ENCODE measurements around the gene HIKESHI.
"Not testable (repeated sequence)": the region's sequence is repeated elsewhere in the genome, so short reads cannot be mapped to it uniquely, and the experiment has no call there.

Gene HIKESHI, protein sequence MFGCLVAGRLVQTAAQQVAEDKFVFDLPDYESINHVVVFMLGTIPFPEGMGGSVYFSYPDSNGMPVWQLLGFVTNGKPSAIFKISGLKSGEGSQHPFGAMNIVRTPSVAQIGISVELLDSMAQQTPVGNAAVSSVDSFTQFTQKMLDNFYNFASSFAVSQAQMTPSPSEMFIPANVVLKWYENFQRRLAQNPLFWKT

DNA sequence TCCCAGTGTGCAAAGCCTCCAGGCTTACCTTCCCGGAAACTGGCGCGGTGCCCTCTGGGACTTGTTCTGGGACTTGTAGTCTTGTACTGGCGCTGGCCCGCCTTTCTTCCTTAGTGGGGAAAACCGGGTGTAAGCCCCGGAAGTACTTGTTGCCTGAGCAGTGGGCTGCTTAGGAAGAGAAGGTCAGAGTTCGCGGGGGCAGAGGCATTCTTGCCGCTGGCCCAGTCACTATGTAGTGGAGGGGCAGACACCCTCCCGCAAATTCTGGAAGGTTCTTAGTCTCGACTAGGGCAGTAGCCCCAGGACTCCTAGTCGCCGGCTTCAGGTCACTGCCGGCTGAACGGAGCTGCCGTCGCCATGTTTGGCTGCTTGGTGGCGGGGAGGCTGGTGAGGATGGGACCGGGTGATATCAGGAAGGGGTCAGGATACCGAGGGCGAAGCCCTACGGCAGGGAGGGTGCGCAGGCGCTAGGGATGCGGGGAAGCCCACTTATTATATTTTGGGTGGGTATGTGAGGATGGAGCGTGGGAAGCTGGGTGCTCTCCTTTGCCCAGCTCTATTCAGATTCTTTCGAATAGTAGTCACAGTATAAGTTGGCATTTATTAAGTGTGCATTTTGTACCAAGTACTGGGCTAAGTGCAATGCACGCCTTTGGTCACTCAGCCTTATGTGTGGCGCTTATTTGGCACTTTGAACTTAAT, at the start of gene HIKESHI:
HIKESHI (plus strand) TSS at position 149 of the 702 bp plus-strand sequence; CDS start at position 358, 209 bp downstream.
- DNase-seq = peak; percentile 99

GRCh38 chr11:86255896-86256295, 46.1 kb upstream of the HIKESHI start:
- no peak for DNase-seq

DNA sequence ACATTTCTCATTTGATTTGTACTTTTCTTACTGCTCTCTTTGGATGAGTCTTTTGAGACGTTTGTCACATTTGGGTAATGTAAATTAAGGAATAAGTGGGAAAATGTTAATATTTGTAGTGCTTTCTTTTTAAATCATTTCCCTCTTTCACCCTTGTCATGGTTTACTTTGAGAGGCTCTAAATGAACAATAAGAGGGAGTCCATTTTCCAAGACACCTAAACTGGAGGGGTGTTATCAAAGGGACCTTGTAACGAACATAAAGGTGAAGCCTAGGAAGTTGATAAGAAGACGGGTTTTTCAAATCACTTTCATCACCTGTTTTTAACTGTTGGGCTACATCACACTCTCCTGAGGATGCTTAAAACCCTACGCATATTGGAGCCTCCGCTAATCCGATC, 45.4 kb upstream of the HIKESHI start:
- DNase-seq = no peak

GRCh38 chr11:86257446-86257845, 44.6 kb upstream of the HIKESHI start:
- DNase-seq = no peak

DNA sequence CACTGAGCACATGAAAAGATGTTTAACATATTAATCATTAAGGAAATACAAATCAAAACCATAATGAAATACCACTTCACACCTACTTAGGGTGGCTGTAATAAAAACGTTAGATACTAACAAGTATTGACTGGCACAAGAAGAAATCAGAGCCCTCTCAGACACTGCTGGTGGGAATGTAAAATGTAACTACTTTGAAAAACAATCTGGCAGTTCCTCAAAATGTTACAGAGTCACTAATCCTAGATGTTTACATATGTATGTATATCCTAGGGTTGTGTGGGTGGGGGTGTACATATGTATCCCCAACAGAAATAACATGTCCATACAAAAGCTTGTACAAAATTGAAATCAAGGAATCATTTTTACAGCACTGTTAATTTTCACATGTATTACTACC, 42.3 kb upstream of the HIKESHI start:
- DNase-seq = no peak

- DNase-seq = no peak
These were observed 40.7 kb upstream of the HIKESHI start for GRCh38 chr11:86261328-86261727.

GRCh38 chr11:86262387-86262786, 39.7 kb upstream of the HIKESHI start:
- no peak for DNase-seq

DNA sequence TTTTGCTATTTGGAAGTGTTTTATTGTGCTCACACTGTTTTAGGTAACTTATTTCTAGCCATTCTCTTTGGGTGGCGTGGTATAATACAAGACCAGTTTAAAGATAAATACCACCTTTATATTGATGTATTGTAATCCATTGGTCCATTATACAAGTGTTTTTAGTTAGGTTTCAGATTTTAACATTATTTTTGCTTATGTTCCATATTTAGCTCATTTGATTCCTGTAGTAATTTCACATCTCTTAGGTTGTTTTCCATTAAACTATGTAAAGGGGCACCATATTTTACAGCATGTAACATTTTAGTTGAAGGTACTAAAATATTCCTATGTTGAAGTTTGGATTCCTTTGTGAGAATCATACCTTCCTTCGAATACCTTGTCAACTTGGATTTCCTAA, 37.4 kb upstream of the HIKESHI start:
- no peak for DNase-seq

GRCh38 chr11:86265194-86265593, 36.8 kb upstream of the HIKESHI start:
- no peak for DNase-seq

- no peak for DNase-seq
These were observed 32.4 kb upstream of the HIKESHI start for GRCh38 chr11:86269645-86270044.

GRCh38 chr11:86274503-86274902, 27.5 kb upstream of the HIKESHI start:
- DNase-seq = no peak

GRCh38 chr11:86274999-86275398, 27.0 kb upstream of the HIKESHI start:
- DNase-seq = no peak

- no peak for DNase-seq
These were observed 26.3 kb upstream of the HIKESHI start for GRCh38 chr11:86275493-86276370.

- DNase-seq = no peak
These were observed 24.3 kb upstream of the HIKESHI start for GRCh38 chr11:86277741-86278140.

- DNase-seq = no peak
These were observed 23.8 kb upstream of the HIKESHI start for GRCh38 chr11:86278226-86278625.

GRCh38 chr11:86279747-86280146, 22.3 kb upstream of the HIKESHI start:
- DNase-seq = no peak

- no peak for DNase-seq
These were observed 14.6 kb upstream of the HIKESHI start for GRCh38 chr11:86287468-86287796.

- no peak for DNase-seq
These were observed 13.1 kb upstream of the HIKESHI start for GRCh38 chr11:86288776-86289507.

- DNase-seq = not testable (repeated sequence)
These were observed 12.3 kb upstream of the HIKESHI start for GRCh38 chr11:86289508-86290280.

DNA sequence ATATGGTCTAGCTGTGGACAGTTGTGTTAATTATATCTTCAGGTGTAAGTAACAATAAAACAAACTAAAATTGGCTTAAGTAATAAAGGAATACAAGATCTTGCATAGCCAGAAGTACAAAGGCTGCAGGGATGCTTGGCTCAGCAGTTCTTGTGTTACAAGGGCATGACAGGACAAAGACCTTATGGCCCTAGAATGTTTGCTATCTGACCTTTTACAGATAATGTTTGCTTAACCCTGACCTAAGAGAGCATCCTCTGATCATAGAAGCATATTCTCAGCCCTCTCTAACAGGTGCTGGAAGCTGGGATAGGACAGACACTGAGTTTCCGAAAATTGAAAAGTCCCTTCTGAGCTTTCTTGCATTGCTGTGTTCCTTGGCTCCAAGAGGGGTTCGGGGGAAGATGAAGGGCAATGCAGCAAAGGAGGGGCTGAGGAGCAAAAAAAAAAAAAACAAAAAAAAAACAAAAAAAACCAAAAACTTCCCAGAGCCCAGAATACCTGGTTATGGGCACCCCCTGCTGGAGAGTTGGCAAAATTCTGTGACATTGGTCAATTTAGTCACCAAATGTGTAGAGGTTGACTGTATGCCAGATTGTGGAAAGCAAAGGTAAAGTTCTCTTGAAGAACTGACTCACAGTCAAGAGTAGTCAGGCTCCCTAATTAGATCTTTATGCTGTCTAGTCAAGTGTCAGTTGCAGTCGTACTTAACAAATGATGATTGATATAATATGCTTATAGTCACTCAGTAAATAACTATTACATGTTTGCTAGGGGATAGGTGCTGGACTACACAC, 10.4 kb upstream of the HIKESHI start:
- peak; percentile 48 for DNase-seq

GRCh38 chr11:86292912-86293616, 9.0 kb upstream of the HIKESHI start:
- DNase-seq = no peak

Measured in NCI-H345 (cell line).